Neutrophil (primary cell): ENCODE measurements around the gene CBFA2T2.
"Not testable (repeated sequence)": the region's sequence is repeated elsewhere in the genome, so short reads cannot be mapped to it uniquely, and the experiment has no call there.

ENCODE experiments used
- H3K27ac ChIP-seq: fragments of 200-600 bp; sonication (generic); 2 replicates; pipeline ENCODE4 v1.5.1; 2016; ENCODE audit warnings: mild to moderate bottlenecking, moderate library complexity
- H3K27me3 ChIP-seq: fragments of 200-600 bp; sonication (generic); 2 replicates; pipeline ENCODE4 v1.6.0; 2016; ENCODE audit warnings: mild to moderate bottlenecking
- H3K36me3 ChIP-seq: fragments of 200-600 bp; sonication (generic); 2 replicates; pipeline ENCODE4 v1.5.1; 2017
- H3K4me1 ChIP-seq, 2 experiments: fragments of 200-600 bp in 1 of 2; sonication (generic) in 1 of 2; 1 replicate in 1 of 2; 2 replicates in 1 of 2; pipeline versions ENCODE4 v1.5.1 to v1.6.1; 2013 to 2016; ENCODE audit warnings: low read depth in 1 of 2, low read length in 1 of 2, mild to moderate bottlenecking in 1 of 2, moderate library complexity in 1 of 2; ENCODE audit not compliant: control insufficient read depth in 1 of 2, insufficient read depth in 1 of 2
- H3K4me3 ChIP-seq, 2 experiments: fragments of 200-600 bp in 1 of 2; sonication (generic) in 1 of 2; 1 replicate in 1 of 2; 2 replicates in 1 of 2; pipeline ENCODE4 v1.5.1; 2013 to 2016; ENCODE audit warnings: low read depth in 1 of 2, low read length in 1 of 2, mild to moderate bottlenecking in 1 of 2, moderate library complexity in 1 of 2
- H3K9me3 ChIP-seq: fragments of 200-600 bp; sonication (generic); 2 replicates; pipeline ENCODE4 v1.5.1; 2016
- TF ChIP-seq, protein P1 (sequence below): fragments of 200-600 bp; sonication (generic); IDR thresholded peaks from 2 replicates; pipeline ENCODE4 v1.5.1; 2016; ENCODE audit warnings: antibody characterized with exemption

CBFA2T2 gene

DNA sequence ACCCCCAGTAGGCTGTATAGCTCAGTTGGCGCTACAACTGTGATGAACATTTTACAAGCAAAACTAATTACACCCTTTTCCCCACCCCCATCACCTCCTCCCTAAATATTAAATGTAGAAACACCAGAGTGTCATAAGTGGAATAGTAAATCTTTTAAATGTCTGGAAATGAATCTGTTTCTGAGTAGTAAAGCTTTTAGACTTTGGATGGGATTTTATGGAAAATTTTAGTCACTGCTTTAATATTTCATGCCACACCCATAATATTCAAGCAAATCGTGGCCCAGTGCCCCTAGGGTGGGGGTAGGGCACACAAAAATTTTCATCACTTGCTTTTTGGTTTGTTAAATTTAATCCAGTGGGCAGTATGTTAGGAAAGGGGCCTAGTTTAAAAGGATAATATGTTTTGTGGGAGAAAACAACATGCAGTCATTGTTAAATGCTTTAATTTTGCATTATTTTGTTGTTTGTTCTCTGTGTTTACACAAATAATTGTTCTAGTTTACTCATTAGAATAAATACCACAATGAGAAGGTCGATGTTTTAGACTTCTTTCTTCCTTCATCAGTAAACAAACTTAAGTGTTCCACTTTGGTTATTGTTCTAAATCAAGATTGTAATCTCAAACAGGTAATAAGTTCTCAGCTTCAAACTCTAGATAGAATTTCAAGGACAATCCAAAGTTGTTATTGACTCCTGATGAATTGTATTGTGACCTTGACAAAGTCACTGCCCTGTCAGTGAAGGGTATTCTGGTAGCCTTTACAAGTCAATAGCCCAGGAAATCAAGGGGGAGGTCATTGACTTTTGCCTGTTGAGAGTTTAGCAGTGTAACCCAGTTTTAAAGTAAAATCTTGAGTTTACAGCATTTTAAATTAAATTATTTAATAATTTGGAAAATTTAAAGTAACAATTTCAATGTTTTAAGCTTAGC, 79.2 kb downstream of the CBFA2T2 start:
- TF ChIP-seq, protein P1, sequence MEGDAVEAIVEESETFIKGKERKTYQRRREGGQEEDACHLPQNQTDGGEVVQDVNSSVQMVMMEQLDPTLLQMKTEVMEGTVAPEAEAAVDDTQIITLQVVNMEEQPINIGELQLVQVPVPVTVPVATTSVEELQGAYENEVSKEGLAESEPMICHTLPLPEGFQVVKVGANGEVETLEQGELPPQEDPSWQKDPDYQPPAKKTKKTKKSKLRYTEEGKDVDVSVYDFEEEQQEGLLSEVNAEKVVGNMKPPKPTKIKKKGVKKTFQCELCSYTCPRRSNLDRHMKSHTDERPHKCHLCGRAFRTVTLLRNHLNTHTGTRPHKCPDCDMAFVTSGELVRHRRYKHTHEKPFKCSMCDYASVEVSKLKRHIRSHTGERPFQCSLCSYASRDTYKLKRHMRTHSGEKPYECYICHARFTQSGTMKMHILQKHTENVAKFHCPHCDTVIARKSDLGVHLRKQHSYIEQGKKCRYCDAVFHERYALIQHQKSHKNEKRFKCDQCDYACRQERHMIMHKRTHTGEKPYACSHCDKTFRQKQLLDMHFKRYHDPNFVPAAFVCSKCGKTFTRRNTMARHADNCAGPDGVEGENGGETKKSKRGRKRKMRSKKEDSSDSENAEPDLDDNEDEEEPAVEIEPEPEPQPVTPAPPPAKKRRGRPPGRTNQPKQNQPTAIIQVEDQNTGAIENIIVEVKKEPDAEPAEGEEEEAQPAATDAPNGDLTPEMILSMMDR: no peak
- Histone ChIP-seq H3K27ac (no peak overlapping the region), H3K4me3 (no peak overlapping the region), H3K27me3 (no peaks in the 10 kb centered on the region), H3K4me1 (no peaks in the 10 kb centered on the region), H3K36me3 (no peaks in the 10 kb centered on the region), H3K9me3 (no peaks in the 10 kb centered on the region)

DNA sequence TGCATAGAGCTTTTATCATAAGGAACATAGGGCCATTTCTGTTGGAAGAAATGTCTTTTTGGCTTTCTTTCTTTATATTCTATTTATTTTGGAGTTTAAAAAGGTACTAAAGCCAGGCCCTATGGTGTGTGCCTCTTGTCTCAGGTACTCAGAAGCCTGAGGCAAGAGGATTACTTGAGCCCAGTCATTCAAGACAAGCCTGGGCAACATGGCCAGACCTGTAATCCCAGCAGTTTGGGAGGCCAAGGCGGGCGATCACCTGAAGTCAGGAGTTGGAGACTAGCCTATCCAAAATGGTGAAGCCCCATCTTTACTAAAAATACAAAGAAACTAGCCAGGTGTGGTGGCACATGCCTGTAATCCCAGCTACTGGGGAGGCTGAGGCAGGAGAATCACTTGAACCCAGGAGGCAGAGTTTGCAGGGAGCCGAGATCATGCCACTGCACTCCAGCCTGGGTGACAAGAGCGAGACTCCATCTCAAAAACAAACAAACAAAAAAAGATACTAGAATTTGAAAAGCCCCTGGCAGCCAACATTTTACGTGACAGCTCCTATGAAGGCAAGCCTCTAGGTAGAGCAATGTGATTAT, 80.0 kb downstream of the CBFA2T2 start:
- Histone ChIP-seq H3K4me1 (no peaks in the 10 kb centered on the region), H3K27me3 (no peaks in the 10 kb centered on the region), H3K36me3 (no peaks in the 10 kb centered on the region), H3K27ac (no peak overlapping the region), H3K9me3 (no peaks in the 10 kb centered on the region), H3K4me3 (no peak overlapping the region)
- TF ChIP-seq, protein P1: no peak

DNA sequence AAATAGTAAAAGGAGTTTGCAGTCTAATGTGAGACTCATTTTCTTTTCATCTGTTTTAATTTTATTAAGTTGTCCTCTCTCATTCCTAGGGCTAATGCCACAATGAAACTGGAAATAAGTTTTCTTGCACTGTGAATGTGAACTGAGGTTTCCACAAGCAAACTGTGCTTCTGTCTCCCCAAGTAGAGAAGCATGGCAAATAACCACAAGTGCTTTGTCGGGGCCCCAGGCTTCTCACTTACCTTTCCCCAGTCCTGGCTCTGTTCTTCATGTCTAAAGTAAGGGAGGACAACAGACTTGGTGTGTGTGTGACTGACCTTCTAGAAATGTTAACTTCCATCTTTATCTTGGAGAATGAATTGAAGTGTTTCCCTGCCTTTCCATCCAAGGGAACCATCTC, 80.8 kb downstream of the CBFA2T2 start:
- Histone ChIP-seq H3K36me3 (no peaks in the 10 kb centered on the region), H3K27me3 (no peaks in the 10 kb centered on the region), H3K9me3 (no peaks in the 10 kb centered on the region), H3K27ac (no peak overlapping the region), H3K4me3 (no peak overlapping the region), H3K4me1 (peaks cover 6 to 7% of the 10 kb centered on the region in 2 experiments)
- TF ChIP-seq, protein P1: no peak

DNA sequence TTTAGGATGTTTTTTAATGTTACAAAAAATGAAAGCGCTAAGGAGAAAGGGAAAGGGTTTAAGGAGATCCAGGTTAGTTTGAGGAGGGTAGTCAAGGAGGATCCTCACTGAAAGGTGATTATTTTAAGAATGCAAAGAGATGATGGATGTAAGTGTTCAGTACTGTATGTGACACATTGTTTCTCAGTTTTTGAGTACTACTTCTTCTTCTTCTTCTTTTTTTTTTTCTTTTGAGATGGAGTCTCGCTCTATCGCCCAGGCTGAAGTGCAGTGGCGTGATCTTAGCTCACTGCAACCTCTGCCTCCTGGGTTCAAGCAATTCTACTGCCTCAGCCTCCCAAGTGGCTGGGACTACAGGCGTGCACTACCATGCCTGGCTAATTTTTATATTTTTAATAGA, 83.4 kb downstream of the CBFA2T2 start:
- H3K36me3 ChIP-seq, H3K4me3 ChIP-seq, H3K4me1 ChIP-seq, H3K27ac ChIP-seq, H3K9me3 ChIP-seq, H3K27me3 ChIP-seq: not testable (repeated sequence)

DNA sequence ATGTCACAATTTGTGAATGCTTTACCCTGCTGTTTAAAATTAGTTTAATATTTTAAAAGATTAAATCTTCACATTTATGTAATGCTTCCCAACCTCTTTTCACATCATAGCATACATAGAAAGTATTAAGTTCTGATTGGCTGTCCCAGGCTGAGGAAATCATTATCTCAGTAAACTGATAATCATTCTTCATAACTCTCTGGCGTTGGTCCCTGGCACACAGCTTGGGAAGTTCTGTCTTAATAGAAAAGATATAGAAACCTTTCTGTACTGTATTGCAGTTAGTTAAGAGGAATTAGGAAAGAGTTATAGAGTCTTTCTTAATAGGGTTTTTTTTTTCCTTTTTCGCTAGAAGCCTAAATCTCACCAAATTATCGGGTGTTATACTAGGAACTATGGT, 85.4 kb downstream of the CBFA2T2 start:
- Histone ChIP-seq H3K27me3 (no peaks in the 10 kb centered on the region), H3K27ac (no peak overlapping the region), H3K4me1 (peaks cover 6 to 7% of the 10 kb centered on the region in 2 experiments), H3K36me3 (no peaks in the 10 kb centered on the region), H3K9me3 (no peaks in the 10 kb centered on the region), H3K4me3 (no peak overlapping the region)
- TF ChIP-seq, protein P1: no peak

DNA sequence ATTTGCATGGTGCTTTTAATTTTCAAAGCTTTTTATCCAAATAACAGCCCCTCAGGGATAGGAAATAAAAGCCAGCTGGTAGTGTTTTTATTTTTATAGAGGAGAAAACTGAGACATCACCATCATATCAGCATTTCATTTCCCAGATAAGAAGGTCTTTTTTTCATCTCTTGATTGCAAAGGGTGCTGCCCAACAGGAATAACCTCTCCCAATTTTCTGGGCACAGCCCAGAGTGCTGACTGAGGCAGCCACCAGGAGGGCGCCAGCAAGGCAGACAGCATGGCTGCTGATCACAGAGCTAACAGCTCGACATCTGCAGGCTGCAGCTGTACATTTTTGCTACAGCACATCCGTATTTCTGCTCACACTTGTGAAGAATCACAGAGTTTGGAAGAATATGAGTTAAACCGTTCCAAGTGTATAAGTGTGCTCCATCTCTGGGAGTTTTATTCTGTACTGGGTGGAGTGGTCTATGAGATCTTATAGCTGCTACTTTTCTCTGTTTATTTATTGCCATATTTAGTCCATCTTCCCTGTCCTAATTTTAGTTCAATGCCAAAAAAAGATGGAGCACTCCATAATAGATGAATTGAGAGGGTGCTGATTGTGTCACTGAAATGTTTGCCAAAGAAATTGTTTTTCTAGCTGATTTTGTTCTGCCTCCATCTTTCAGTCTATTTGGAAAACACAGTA, 86.7 kb downstream of the CBFA2T2 start:
- H3K27ac ChIP-seq: no peak overlapping the region
- no peaks in the 10 kb centered on the region for H3K9me3 ChIP-seq
- H3K4me1 ChIP-seq: peaks cover 6 to 7% of the 10 kb centered on the region in 2 experiments
- TF ChIP-seq, protein P1: no peak
- H3K27me3 ChIP-seq: no peaks in the 10 kb centered on the region
- no peak overlapping the region for H3K4me3 ChIP-seq
- no peaks in the 10 kb centered on the region for H3K36me3 ChIP-seq
